Body of pancreas (tissue), 4 donors: Measurements from ENCODE around the gene SNAPC2.

Experiments used
- CTCF ChIP-seq, 7 experiments: fragments of 450-650 bp in 4 of 7; fragments of 200-600 bp in 3 of 7; sonication (generic) in 3 of 7; IDR thresholded peaks; one replicate each; pipeline ENCODE4 v1.5.1; 2016 to 2019; ENCODE audit warnings: antibody characterized with exemption in 7 of 7
- POLR2A ChIP-seq, 3 donors: fragments of 450-650 bp; IDR thresholded peaks; one replicate each; pipeline ENCODE4 v1.6.1; 2016; ENCODE audit warnings: antibody characterized with exemption in 3 of 3, mild to moderate bottlenecking in 2 of 3

- no peak for TF ChIP-seq POLR2A (IDR thresholded peaks at IDR 0.05)
- no peak for TF ChIP-seq CTCF (IDR thresholded peaks at IDR 0.05)
Measured at GRCh38 chr19:7900401-7900870, 19.7 kb upstream of the SNAPC2 start.
